GM19452 (cell line): ENCODE measurements around the gene TSPEAR.
"Not testable (repeated sequence)": the region's sequence is repeated elsewhere in the genome, so short reads cannot be mapped to it uniquely, and the experiment has no call there.

ENCODE experiments used
- ATAC-seq: cut with Tn5 transposase; IDR thresholded peaks from one replicate; pipeline ENCODE4 v1.9.1; 2021; ENCODE audit not compliant: unreplicated experiment

Gene TSPEAR

GRCh38 chr21:44703731-44704635 is 7.4 kb downstream of the TSPEAR start:
- ATAC-seq = no peak

GRCh38 chr21:44702973-44703730 is 8.2 kb downstream of the TSPEAR start:
- no peak for ATAC-seq

GRCh38 chr21:44702111-44702972 is 9.0 kb downstream of the TSPEAR start:
- no peak for ATAC-seq

GRCh38 chr21:44701541-44701940 is 9.8 kb downstream of the TSPEAR start:
- no peak for ATAC-seq

GRCh38 chr21:44701023-44701400 is 10.4 kb downstream of the TSPEAR start:
- ATAC-seq = no peak

GRCh38 chr21:44700101-44701022 is 11.0 kb downstream of the TSPEAR start:
- ATAC-seq = no peak

GRCh38 chr21:44699502-44700001 is 11.8 kb downstream of the TSPEAR start:
- ATAC-seq = no peak

GRCh38 chr21:44697811-44698734 is 13.3 kb downstream of the TSPEAR start:
- no peak for ATAC-seq

GRCh38 chr21:44697172-44697810 is 14.1 kb downstream of the TSPEAR start, which contains the start of gene KRTAP10-12:
TSS of gene KRTAP10-12 (plus strand) at chr21:44697172. CDS start at chr21:44697202, 30 bp downstream.
- ATAC-seq = not testable (repeated sequence)

- no peak for ATAC-seq
Observed at GRCh38 chr21:44696572-44696971, 14.8 kb downstream of the TSPEAR start.

GRCh38 chr21:44695641-44696040 is 15.7 kb downstream of the TSPEAR start:
- no peak for ATAC-seq

- no peak for ATAC-seq
Observed at GRCh38 chr21:44695184-44695583, 16.2 kb downstream of the TSPEAR start.

- ATAC-seq = no peak
Observed at GRCh38 chr21:44694776-44695175, 16.6 kb downstream of the TSPEAR start.

- no peak for ATAC-seq
Observed at GRCh38 chr21:44692798-44693512, 18.4 kb downstream of the TSPEAR start.

- ATAC-seq = no peak
Observed at GRCh38 chr21:44691686-44692085, 19.7 kb downstream of the TSPEAR start.

GRCh38 chr21:44689740-44690139 is 21.6 kb downstream of the TSPEAR start:
- ATAC-seq = not testable (repeated sequence)

- no peak for ATAC-seq
Observed at GRCh38 chr21:44687671-44688070, 23.7 kb downstream of the TSPEAR start.
